Activated CD8-positive, alpha-beta memory T cell treated with anti-CD3 and anti-CD28 coated beads, Interleukin-2, amount 50 U/mL, for 1 hour (primary cell): ENCODE measurements around the gene BRCA1.
"Not testable (repeated sequence)": the region's sequence is repeated elsewhere in the genome, so short reads cannot be mapped to it uniquely, and the experiment has no call there.

Experiments
- DNase-seq: peaks from one replicate; pipeline ENCODE4 v3.0.0-alpha.2; 2020; ENCODE audit errors: extremely low read depth

Gene BRCA1

DNA sequence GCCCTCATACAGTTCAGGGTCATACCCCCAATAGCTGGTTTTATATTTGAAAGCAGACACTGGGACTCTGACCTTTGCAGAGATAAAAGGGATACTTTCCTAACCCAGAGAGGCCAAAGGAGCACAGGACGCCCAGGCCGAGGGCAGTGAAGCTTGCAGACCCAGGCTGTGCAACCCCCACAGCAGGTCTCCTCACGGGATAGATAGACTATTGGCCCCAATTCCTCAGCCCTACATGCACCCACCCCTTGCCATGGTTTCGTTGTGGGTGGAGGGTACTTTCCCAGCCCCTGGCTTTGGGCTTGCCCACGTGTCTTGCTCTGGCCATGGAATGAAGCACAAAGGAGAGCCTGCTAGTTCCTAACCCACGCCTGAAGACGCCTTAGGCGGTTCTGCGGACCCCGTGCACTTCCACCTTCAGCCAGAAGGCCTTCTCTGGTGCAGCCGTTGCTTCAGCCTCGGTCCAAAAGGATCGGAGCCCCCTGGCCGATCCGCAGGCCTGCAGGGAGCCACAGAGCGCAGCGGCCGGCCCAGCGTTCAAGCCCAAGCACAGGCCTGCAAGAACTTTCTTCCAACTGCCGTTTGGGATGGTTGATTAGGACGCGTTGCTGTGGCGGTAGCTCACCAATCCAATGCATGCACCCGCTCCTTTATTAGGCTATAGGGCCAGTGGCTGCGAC is 9.8 kb upstream of the BRCA1 start:
- DNase-seq: no peak

DNA sequence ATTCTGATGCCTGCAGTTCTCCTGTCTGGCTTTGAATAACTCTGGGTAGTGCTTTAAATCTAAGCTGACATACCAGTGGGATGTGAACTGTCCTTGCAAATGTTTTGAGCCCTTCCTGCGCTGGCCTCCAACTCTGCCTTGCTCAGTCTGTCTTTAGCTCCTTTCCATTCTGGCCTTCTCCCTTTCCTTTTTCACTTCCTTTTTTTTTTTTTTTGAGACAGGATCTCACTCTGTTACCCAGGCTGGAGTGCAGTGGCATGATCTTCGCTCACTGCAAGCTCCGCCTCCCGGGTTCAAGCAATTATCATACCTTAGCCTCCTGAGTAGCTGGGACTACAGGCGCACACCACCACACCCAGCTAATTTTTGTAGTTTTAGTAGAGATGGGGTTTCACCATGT is 8.3 kb upstream of the BRCA1 start:
- not testable (repeated sequence) for DNase-seq

DNA sequence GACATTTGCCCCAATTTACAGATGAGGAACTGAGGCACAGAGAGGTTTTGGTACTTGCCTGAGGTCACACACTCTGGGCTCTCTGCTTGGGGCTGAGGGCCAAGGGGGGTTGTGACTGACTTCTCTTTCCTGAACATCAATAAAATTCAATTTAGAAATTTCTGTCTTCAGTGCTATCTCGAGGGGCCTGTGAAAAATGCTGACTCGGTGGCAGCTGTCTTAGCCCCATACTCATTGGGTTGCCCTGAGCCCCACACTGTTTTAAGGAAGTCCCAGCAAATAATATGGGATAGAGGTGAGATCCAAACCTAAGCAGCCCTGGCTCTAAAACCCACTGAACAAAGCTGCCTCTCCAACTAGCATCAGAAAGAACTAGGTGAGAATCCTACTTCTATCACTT is 7.0 kb upstream of the BRCA1 start:
- DNase-seq: no peak

DNA sequence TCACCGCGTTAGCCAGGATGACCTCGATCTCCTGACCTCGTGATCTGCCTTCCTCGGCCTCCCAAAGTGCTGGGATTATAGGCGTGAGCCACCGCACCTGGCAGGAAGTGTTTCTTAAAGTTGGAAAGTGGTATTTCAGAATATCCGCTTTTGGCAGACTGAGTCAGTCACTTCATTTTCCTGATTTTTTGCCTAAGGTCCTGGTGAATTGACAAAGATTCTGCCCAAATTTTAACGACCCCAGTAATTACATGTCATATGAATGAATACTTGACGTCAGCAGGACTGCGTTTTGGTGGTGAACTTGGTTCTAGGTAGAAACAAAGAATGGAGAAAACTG is 4.5 kb upstream of the BRCA1 start:
- DNase-seq: no peak

DNA sequence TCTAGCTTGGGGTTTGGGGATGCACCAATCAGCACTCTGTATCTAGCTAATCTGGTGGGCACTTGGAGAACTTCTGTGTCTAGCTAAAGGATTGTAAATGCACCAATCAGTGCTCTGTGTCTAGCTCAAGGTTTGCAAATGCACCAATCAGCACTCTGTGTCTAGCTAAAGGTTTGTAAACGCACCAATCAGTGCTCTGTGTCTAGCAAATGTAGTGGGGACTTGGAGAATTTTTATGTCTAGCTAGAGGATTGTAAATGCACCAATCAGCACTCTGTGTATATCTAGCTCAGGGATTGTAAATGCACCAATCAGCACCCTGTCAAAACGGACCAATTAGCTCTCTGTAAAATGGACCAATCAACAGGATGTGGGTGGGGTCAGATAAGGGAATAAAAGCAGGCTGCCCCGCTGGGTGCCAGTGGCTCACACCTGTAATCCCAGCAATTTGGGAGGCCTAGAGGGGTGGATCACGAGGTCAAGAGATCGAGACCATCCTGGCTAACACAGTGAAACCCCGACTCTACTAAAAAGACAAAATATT is 2.2 kb upstream of the BRCA1 start:
- DNase-seq: not testable (repeated sequence)

DNA sequence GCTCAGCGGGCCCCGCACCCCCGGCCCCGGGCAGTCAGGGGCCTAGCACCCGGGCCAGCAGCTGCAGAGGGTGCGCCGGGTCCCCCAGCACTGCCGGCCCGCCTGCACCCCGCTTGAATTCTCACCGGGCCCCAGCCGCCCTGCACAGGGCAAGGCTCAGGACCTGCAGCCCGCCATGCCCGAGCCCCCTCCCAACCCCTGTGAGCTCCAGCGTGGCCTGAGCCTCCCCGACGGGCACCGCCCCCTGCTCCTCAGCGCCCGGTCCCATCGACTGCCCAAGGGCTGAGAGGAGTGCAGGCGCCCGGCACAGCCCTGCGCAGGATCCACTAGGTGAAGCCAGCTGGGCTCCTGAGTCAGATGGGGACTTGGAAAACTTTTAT is 1.7 kb upstream of the BRCA1 start:
- no peak for DNase-seq

DNA sequence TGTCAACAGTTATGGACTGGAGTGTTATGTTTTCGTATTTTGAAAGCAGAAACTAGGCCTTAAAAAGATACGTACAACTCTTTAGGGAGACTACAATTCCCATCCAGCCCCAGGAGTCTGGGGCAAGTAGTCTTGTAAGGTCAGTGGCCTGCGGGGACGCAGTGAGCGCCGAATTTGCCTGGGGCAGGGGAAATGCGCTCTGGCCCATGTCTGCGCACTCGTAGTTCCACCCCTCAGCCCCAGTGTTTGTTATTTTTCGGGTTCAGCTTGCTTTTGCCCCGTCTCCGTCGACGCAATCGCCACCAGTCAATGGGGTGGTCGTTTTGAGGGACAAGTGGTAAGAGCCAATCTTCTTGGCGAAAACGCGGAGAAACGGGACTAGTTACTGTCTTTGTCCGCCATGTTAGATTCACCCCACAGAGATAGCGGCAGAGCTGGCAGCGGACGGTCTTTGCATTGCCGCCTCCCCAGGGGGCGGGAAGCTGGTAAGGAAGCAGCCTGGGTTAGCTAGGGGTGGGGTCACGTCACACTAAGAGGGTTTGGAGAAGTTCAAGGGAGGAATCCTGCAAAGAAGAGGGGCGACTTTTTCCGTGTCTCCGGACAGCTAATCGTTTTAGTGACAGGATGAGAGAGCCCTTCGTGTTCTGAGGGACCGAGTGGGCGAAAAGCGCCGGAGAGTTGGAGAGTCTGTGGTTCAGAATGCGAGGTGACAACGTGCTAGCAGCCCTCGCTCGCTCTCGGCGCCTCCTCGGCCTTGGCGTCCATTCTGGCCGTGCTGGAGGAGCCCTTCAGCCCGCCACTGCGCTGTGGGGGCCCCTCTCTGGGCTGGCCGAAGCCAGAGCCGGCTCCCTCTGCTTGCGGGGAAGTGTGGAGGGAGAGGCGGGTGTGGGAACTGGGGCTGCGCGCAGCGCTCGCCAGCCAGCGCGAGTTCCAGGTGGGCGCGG is 1.1 kb upstream of the BRCA1 start:
- no peak for DNase-seq

DNA sequence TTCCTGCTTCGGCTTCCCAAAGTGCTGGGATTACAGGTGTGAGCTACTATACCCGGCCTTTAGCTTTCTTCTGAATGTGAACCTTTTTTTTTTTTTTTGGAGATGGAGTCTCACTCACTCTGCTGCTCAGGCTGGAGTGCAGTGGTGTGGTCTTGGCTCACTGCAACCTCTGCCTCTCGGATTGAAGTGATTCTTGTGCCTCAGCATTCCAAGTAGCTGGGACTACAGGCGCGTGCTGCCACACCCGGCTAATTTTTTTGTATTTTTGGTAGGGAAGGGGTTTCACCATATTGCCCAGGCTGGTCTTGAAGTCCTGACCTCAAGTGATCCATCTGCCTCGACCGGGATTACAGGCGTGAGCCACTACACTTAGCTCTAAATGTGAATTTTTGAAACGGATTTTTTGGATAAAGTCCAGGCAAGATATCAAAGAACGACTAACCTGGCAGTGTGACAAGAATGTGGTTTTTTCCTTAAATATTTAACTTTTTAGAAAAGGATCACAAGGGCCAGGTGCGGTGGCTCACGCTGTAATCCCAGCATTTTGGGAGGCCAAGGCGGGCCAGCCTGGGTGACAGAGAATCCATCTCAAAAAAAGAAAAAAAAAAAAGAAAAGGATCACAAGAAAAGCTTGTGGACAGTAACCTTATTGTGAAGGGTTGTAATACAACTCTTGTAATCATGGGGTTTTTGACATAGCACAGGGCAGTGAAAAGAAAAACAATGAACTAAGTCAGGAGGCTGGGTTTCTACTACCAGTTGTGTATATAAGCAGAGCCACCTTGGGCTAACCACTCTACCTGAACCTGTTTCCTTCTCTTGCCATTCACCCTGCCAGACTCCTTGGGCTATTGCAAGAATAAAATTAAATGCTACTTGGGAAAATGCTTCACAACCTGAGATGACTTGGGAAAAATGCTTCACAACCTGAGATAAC is 6.2 kb downstream of the BRCA1 start:
- DNase-seq: no peak

DNA sequence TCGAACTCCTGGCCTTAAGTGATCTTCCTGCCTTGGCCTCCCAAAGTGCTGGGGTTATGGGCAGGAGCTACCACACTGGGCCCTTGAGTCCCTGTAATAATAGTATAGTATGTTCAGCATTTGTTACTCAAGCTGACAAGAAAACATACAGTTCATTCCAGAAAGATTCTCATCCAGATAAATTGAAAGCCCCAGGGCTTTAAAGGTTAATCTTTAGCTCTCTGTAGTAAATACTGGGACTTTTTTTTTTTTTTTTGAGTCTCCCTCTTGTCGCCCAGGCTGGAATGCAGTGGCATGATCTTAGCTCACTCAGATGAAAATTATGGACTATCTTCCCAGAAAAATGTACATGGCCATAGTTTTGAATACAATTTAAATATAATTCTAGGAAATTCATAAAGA is 11.0 kb downstream of the BRCA1 start:
- no peak for DNase-seq

DNA sequence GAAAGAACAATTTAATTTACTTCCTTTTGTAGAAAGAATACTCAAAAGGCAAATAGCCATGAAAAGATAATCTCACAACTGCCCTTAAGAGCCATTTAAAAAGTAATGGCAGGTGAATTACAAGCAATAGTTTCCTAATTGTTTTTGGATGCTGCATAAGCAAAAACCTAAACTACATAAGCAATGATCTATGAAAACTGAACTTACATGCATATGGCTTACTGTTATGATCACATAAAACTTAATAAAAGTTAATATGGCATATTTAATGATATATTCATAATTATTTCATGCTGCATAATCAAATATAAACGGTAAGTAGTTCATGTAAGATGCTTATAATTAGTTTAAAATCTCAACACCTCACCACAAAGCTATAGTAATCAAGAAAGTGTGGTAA is 18.6 kb downstream of the BRCA1 start:
- DNase-seq: no peak

DNA sequence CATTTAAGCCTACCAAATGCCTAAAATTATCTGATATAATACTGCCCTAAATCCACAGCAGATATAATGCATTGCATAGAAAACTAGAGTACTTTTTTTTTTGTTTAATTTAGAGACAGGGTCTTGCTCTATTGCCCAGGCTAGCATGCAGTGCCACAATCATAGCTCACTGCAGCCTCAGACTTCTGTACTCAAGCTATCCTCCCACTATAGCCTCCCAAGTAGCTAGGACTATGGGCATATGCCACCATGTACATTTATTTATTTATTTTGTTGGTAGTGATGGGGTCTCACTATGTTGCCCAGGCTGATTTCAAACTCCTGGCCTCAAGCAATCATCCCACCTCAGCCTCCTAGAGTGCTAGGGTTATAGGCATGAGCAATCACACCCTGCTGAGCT is 20.0 kb downstream of the BRCA1 start:
- DNase-seq: no peak

DNA sequence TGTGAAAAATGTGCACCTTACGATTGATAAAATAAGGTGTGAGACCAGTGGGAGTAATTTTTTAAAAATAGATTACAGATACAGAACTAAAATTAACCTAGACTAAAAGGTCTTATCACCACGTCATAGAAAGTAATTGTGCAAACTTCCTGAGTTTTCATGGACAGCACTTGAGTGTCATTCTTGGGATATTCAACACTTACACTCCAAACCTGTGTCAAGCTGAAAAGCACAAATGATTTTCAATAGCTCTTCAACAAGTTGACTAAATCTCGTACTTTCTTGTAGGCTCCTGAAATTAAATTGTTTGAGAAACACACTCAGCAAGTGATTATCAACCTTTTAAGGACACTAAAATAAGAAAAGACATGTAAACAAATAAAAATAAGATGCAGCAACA is 20.5 kb downstream of the BRCA1 start:
- DNase-seq: no peak

DNA sequence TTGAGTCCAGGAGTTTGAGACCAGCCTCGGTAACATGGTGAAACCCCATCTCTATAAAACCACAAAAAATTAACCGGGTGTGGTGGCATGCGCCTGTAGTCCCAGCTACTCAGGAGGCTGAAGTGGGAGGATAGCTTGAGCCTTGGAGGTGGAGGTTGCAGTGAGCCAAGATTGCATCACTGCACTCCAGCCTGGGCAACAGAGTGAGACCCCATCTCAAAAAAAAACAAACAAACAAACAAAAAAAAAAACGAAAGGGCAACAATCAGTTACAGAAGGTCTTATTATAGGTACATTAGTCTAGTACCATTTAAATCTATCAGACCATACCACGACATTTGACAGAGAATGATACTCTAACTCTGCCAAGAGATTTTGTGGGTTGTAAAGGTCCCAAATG is 29.8 kb downstream of the BRCA1 start:
- not testable (repeated sequence) for DNase-seq

DNA sequence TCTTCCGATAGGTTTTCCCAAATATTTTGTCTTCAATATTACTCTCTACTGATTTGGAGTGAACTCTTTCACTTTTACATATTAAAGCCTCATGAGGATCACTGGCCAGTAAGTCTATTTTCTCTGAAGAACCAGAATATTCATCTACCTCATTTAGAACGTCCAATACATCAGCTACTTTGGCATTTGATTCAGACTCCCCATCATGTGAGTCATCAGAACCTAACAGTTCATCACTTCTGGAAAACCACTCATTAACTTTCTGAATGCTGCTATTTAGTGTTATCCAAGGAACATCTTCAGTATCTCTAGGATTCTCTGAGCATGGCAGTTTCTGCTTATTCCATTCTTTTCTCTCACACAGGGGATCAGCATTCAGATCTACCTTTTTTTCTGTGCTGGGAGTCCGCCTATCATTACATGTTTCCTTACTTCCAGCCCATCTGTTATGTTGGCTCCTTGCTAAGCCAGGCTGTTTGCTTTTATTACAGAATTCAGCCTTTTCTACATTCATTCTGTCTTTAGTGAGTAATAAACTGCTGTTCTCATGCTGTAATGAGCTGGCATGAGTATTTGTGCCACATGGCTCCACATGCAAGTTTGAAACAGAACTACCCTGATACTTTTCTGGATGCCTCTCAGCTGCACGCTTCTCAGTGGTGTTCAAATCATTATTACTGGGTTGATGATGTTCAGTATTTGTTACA is 30.9 kb downstream of the BRCA1 start:
- no peak for DNase-seq

DNA sequence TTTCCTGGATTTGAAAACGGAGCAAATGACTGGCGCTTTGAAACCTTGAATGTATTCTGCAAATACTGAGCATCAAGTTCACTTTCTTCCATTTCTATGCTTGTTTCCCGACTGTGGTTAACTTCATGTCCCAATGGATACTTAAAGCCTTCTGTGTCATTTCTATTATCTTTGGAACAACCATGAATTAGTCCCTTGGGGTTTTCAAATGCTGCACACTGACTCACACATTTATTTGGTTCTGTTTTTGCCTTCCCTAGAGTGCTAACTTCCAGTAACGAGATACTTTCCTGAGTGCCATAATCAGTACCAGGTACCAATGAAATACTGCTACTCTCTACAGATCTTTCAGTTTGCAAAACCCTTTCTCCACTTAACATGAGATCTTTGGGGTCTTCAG is 32.3 kb downstream of the BRCA1 start:
- DNase-seq: no peak

DNA sequence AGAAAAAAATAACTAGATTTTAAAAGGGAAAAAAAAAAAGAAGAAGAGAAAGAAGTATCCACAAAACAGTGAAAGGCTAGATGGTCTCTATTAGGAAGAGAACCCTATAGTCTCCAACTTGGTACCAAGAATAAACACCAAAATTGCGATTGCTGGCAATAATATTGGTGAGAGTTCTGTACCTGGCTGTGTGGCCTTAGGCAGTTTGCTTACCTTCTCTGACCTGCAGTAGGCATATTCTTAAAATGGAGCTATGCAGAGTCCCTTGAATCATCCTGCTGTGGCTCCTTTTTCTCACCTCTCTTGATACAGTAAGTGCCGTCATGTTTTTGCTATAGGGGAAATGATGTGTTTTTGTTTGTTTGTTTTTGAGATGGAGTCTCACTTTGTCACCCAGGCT is 35.1 kb downstream of the BRCA1 start:
- no peak for DNase-seq

DNA sequence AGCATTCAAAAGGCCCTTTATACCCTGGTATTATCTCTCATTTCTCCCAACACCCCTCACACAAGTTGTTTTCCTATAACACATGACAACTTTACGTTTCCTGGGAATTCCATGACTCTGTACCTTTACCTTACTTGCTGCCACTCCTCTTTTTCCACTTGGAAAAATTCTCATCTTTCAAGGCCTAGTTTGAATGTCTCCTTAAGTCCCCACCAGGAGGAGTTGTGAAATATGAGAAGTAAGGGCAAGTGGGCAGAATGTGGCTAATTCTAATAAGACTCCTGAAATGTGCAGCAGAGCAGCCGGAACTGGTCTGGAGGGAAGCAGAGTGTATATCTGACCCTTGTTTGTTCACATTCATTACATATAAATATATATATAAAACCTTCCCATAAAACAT is 39.7 kb downstream of the BRCA1 start:
- no peak for DNase-seq

DNA sequence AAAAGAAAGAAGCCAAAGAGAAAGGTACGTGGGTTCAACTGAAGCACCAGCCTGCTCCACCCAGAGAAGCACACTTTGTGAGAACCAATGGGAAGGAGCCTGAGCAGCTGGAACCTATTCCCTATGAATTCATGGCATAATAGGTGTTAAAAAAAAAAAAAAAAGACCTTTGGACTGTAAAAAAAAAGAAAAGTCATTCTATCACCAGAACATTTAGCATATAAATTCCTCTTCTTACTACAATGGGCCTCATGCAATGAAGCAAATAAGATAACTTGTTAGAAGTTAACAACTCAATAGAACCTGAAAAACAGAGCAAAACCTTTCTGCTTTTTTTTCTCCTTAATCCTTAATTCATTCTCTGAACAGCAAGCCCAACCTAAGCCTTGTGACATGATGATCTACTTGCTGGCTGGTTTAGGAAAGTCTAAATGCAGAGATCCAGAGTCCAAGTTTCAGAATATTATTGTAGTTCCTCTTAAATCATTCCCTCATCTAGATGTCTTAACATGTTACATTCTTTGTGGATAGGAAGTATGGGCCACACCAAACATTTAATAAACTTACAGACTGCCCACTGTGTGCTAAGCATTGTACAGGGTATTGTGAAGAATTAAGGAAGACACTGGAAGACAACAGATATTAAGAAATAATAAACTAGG is 45.4 kb downstream of the BRCA1 start:
- DNase-seq: no peak

DNA sequence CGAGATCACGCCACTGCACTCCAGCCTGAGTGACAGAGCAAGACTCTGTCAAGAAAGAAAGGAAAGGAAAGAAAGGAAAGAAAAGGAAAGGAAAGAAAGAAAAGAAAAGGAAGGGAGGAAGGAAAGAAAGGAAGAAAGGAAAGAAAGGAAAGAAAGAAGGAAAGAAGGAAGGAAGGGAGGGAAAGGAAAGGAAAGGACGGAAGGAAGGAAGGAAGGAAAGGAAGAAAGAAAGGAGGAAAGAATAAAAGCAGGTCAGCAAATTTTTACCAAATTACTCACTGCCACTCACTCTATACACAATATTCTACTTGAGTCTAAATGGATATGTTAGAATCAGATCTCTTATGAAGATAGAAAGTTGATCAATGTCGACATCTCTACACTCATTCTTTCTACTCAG is 50.3 kb downstream of the BRCA1 start:
- no peak for DNase-seq

DNA sequence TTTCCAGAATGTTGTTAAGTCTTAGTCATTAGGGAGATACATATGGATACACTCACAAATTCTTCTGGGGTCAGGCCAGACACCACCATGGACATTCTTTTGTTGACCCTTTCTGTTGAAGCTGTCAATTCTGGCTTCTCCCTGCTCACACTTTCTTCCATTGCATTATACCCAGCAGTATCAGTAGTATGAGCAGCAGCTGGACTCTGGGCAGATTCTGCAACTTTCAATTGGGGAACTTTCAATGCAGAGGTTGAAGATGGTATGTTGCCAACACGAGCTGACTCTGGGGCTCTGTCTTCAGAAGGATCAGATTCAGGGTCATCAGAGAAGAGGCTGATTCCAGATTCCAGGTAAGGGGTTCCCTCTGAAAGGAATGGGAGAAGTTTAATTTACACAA is 54.3 kb downstream of the BRCA1 start:
- DNase-seq: no peak

DNA sequence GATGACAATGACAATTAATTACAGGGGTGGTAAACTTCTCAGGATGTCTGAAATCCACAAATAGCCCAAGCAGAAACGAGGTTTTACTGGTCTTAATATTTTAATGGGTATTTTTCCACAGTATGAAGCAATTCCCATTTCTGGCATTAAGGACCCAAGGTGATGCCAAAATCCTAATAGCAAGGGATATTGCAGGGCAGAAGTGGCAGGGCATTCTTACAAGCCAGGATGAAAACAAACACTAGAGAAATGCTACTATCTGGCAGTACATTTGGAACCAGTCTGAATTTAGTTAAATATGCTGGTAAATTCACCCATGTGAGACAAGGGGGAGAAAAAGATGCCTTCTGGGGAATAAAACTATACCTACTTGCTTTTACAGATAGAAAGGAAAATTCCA is 54.9 kb downstream of the BRCA1 start:
- no peak for DNase-seq
